ENCODE measurements around the gene AACS.
"Not testable (repeated sequence)": the region's sequence is repeated elsewhere in the genome, so short reads cannot be mapped to it uniquely, and the experiment has no call there.

Gene AACS

DNA sequence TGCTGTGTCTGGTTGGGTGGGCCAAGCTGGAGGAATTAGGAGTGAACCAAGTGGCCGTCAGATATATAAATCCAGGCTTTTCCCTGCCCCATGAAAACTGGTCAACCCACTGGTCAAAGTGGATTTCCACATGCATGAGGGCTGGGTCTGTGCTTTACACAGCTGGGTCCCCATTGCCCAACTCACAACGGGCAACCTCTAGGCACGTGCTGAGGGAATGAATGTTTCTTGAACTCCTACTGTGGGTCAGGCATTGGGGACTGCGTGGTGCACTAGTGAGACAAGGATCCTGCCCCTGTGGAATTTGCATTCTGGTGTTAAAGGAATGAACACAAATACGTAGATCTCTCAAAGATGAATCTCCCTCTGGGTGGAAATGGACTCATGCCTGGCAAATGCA is 7.5 kb upstream of the AACS start:
- Histone ChIP-seq H3K4me3 (ENCODE audit: low read depth in 1 of 2, low read length in 2 of 2) (no peak overlapping the region), H3K36me3 (ENCODE audit: control insufficient read depth in 1 of 2, insufficient read depth in 2 of 2, low read length in 2 of 2) (no peaks in the 10 kb centered on the region), H3K4me1 (ENCODE audit: control insufficient read depth in 1 of 2, insufficient read depth in 2 of 2, low read length in 2 of 2) (no peaks in the 10 kb centered on the region), H3K27me3 (ENCODE audit: low read depth, low read length) (no peaks in the 10 kb centered on the region), H3K27ac (ENCODE audit: low read length) (no peak overlapping the region), H3K9me3 (ENCODE audit: control insufficient read depth in 1 of 2, low read length in 2 of 2) (no peaks in the 10 kb centered on the region)

- Histone ChIP-seq H3K4me3 (ENCODE audit: low read depth in 1 of 2, low read length in 2 of 2) (no peak overlapping the region), H3K9me3 (ENCODE audit: control insufficient read depth in 1 of 2, low read length in 2 of 2) (no peaks in the 10 kb centered on the region), H3K4me1 (ENCODE audit: control insufficient read depth in 1 of 2, insufficient read depth in 2 of 2, low read length in 2 of 2) (peaks cover 0 to 11% of the 10 kb centered on the region in 2 donors), H3K27ac (ENCODE audit: low read length) (no peak overlapping the region), H3K36me3 (ENCODE audit: control insufficient read depth in 1 of 2, insufficient read depth in 2 of 2, low read length in 2 of 2) (no peaks in the 10 kb centered on the region), H3K27me3 (ENCODE audit: low read depth, low read length) (no peaks in the 10 kb centered on the region)
Observed at GRCh38 chr12:125061229-125061628, 4.0 kb upstream of the AACS start.

DNA sequence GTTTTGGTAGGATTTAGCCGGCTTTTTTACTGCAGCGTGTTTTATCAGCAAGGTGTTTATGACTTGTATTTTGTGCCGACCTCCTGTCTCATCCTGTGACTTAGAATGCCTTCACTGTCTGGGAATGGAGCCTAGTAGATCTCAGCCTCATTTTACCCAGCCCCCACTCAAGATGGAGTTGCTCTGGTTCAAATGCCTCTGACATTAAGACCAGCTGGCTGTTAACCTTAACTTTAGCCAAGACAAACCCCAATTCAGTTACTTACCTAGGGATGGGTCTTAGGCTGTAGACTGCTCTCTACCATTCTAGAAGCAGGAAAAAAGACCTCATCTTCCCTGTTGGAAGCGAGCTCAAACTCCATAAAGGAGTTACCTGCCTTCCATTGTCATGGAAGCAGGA is 1.7 kb upstream of the AACS start:
- H3K36me3 ChIP-seq (ENCODE audit: control insufficient read depth in 1 of 2, insufficient read depth in 2 of 2, low read length in 2 of 2); H3K27me3 ChIP-seq (ENCODE audit: low read depth, low read length); H3K9me3 ChIP-seq (ENCODE audit: control insufficient read depth in 1 of 2, low read length in 2 of 2); H3K4me3 ChIP-seq (ENCODE audit: low read depth in 1 of 2, low read length in 2 of 2); H3K27ac ChIP-seq (ENCODE audit: low read length): not testable (repeated sequence)
- peaks cover 3 to 13% of the 10 kb centered on the region in 2 donors for H3K4me1 ChIP-seq (ENCODE audit: control insufficient read depth in 1 of 2, insufficient read depth in 2 of 2, low read length in 2 of 2)

DNA sequence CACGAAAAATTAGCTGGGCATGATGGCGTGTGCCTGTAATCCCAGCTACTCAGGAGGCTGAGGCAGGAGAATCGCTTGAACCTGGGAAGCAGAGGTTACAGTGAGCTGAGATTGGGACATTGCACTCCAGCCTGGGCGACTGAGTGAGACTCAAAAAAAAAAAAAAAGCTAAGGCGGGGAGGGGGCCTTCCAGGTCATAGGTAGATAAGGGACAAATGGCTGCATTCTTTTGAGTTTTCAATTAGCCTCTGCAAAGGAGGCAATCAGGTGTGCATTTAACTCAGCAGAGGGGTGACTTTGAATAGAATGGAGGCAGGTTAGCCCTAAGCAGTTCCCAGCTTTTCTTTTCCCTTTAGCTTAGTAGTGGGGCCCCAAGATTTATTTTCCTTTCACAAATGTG is 743 bp upstream of the AACS start:
- no peaks in the 10 kb centered on the region for H3K9me3 ChIP-seq (ENCODE audit: control insufficient read depth in 1 of 2, low read length in 2 of 2)
- H3K4me3 ChIP-seq (ENCODE audit: low read depth in 1 of 2, low read length in 2 of 2): peak overlapping the region; percentile 81 to 87
- H3K36me3 ChIP-seq (ENCODE audit: control insufficient read depth in 1 of 2, insufficient read depth in 2 of 2, low read length in 2 of 2): no peaks in the 10 kb centered on the region
- H3K27ac ChIP-seq (ENCODE audit: low read length): no peak overlapping the region
- H3K27me3 ChIP-seq (ENCODE audit: low read depth, low read length): no peaks in the 10 kb centered on the region
- peaks cover 3 to 13% of the 10 kb centered on the region in 2 donors for H3K4me1 ChIP-seq (ENCODE audit: control insufficient read depth in 1 of 2, insufficient read depth in 2 of 2, low read length in 2 of 2)

- Histone ChIP-seq H3K27me3 (ENCODE audit: low read depth, low read length) (no peaks in the 10 kb centered on the region), H3K4me1 (ENCODE audit: control insufficient read depth in 1 of 2, insufficient read depth in 2 of 2, low read length in 2 of 2) (peaks cover 3 to 13% of the 10 kb centered on the region in 2 donors), H3K27ac (ENCODE audit: low read length) (no peak overlapping the region)
Observed at GRCh38 chr12:125065919-125066570, 810 bp downstream of the AACS start.

GRCh38 chr12:125068391-125068790 is 3.2 kb downstream of the AACS start:
- Histone ChIP-seq H3K27me3 (ENCODE audit: low read depth, low read length) (no peaks in the 10 kb centered on the region), H3K27ac (ENCODE audit: low read length) (no peak overlapping the region), H3K4me3 (ENCODE audit: low read depth in 1 of 2, low read length in 2 of 2) (no peak overlapping the region), H3K9me3 (ENCODE audit: control insufficient read depth in 1 of 2, low read length in 2 of 2) (no peaks in the 10 kb centered on the region), H3K36me3 (ENCODE audit: control insufficient read depth in 1 of 2, insufficient read depth in 2 of 2, low read length in 2 of 2) (no peaks in the 10 kb centered on the region), H3K4me1 (ENCODE audit: control insufficient read depth in 1 of 2, insufficient read depth in 2 of 2, low read length in 2 of 2) (peaks cover 3 to 13% of the 10 kb centered on the region in 2 donors)

More at GRCh38 chr12:125065919-125066570, 810 bp downstream of the AACS start:
- Histone ChIP-seq H3K36me3 (ENCODE audit: control insufficient read depth in 1 of 2, insufficient read depth in 2 of 2, low read length in 2 of 2) (no peaks in the 10 kb centered on the region), H3K9me3 (ENCODE audit: control insufficient read depth in 1 of 2, low read length in 2 of 2) (no peaks in the 10 kb centered on the region), H3K4me3 (ENCODE audit: low read depth in 1 of 2, low read length in 2 of 2) (peak overlapping the region; percentile 81 to 87)

- H3K27me3 ChIP-seq (ENCODE audit: low read depth, low read length): no peaks in the 10 kb centered on the region
- no peaks in the 10 kb centered on the region for H3K9me3 ChIP-seq (ENCODE audit: control insufficient read depth in 1 of 2, low read length in 2 of 2)
- peaks cover 3 to 11% of the 10 kb centered on the region in 2 donors for H3K4me1 ChIP-seq (ENCODE audit: control insufficient read depth in 1 of 2, insufficient read depth in 2 of 2, low read length in 2 of 2)
- H3K4me3 ChIP-seq (ENCODE audit: low read depth in 1 of 2, low read length in 2 of 2): no peak overlapping the region
- H3K27ac ChIP-seq (ENCODE audit: low read length): no peak overlapping the region
- H3K36me3 ChIP-seq (ENCODE audit: control insufficient read depth in 1 of 2, insufficient read depth in 2 of 2, low read length in 2 of 2): no peaks in the 10 kb centered on the region
Observed at GRCh38 chr12:125069616-125070015, 4.4 kb downstream of the AACS start.

DNA sequence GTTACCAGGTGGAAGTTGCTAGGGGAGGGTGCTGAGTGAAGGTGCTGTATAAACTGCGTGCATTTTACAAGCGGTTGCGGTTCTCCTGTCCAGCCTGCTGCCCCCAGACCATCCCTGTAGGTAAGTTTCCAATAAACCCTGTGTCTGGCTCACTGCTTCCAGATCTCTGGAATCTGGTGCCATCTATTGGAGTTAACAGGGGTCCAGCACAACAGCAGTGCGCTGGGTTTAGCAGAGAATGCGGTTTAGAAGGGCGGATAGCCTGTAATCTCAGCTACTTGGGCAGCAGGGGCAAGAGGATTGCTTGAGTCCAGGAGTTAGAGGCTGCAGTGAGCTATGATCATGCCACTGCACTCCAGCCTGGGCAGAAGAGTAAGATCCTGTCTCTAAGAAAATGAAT is 4.9 kb downstream of the AACS start:
- H3K27me3 ChIP-seq (ENCODE audit: low read depth, low read length): no peaks in the 10 kb centered on the region

DNA sequence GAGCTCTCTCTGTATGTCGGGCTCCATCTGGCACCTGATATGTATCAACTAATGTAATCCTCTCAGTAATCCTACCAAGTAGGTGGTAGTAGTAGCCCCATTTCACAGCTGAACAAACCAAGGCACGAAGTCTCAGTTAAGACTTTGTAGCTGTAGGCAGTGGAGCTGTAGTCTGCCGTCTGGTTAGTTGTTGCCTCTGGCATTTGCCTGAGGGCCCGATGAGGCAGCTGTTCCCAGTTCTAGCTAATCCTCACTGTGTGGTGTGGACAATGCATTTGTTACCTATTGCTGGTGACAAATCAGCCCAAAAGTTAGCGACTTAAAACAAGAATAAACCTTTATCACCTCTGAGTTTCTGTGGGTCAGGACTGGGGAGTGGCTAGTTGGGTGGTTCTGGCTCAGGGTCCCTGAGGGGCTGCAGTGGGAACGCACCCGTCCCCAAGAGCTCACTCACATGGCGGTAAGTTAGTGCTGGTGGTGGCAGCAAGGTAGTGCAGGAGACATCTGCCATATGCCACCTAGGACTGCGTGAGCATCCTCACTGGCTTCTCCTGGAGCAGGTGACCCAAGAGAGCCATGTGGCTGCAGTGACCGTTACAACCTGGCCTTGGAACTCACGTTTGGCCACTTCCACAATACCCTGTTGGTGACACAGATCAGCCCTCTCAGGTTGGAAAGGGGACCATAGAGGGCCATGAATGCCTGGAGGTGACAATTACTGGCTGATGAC is 5.6 kb downstream of the AACS start:
- Histone ChIP-seq H3K27me3 (ENCODE audit: low read depth, low read length) (no peaks in the 10 kb centered on the region), H3K4me3 (ENCODE audit: low read depth in 1 of 2, low read length in 2 of 2) (no peak overlapping the region), H3K36me3 (ENCODE audit: control insufficient read depth in 1 of 2, insufficient read depth in 2 of 2, low read length in 2 of 2) (peaks cover 0 to 3% of the 10 kb centered on the region in 2 donors), H3K27ac (ENCODE audit: low read length) (no peak overlapping the region), H3K9me3 (ENCODE audit: control insufficient read depth in 1 of 2, low read length in 2 of 2) (no peaks in the 10 kb centered on the region), H3K4me1 (ENCODE audit: control insufficient read depth in 1 of 2, insufficient read depth in 2 of 2, low read length in 2 of 2) (peaks cover 3 to 6% of the 10 kb centered on the region in 2 donors)

More for the DNA sequence above, 4.9 kb downstream of the AACS start:
- Histone ChIP-seq H3K36me3 (ENCODE audit: control insufficient read depth in 1 of 2, insufficient read depth in 2 of 2, low read length in 2 of 2) (no peaks in the 10 kb centered on the region), H3K9me3 (ENCODE audit: control insufficient read depth in 1 of 2, low read length in 2 of 2) (no peaks in the 10 kb centered on the region), H3K4me1 (ENCODE audit: control insufficient read depth in 1 of 2, insufficient read depth in 2 of 2, low read length in 2 of 2) (peaks cover 3 to 8% of the 10 kb centered on the region in 2 donors), H3K4me3 (ENCODE audit: low read depth in 1 of 2, low read length in 2 of 2) (no peak overlapping the region), H3K27ac (ENCODE audit: low read length) (no peak overlapping the region)

DNA sequence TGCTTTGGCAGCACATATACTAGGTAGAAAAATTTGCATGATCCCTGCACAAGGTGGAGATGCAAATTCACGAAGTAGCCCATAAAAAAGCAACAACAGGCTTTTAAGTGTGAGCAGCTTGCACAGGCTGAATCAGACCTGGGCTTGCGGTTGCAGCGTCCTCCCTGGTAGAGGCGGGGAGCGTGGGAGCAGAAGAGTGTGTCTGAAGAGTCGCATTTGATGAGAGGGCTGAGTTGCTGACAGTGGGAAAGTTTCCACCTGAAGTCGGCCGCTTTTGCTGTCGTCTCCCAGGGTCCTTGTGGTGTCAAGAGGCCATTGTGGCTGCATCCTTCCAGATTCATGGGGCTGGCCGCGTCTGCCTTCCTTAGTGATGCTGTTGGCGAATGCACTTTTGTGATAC is 6.2 kb downstream of the AACS start:
- no peaks in the 10 kb centered on the region for H3K27me3 ChIP-seq (ENCODE audit: low read depth, low read length)
- no peaks in the 10 kb centered on the region for H3K9me3 ChIP-seq (ENCODE audit: control insufficient read depth in 1 of 2, low read length in 2 of 2)
- H3K4me3 ChIP-seq (ENCODE audit: low read depth in 1 of 2, low read length in 2 of 2): no peak overlapping the region
- H3K27ac ChIP-seq (ENCODE audit: low read length): no peak overlapping the region
- peaks cover 0 to 3% of the 10 kb centered on the region in 2 donors for H3K4me1 ChIP-seq (ENCODE audit: control insufficient read depth in 1 of 2, insufficient read depth in 2 of 2, low read length in 2 of 2)
- H3K36me3 ChIP-seq (ENCODE audit: control insufficient read depth in 1 of 2, insufficient read depth in 2 of 2, low read length in 2 of 2): peaks cover 6 to 9% of the 10 kb centered on the region in 2 donors

DNA sequence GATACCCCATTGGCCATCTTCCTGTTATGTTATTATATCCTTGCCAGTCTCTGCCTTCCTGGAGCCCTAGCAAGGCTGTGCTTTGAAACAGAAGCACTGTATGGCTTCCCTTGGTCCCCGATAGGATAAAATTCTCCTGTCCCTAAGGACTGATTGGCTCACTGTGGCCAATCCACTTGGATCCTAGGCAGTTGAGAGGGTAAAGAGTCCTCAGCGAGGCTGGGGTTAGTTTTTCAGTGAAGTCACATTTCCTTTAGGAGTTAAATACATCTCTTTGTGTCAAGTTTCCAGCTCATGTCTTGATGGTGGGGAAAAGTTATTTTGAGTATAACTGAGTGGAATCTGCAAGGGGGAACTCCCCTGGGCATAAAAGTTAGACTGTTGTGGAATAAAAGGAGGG is 7.3 kb downstream of the AACS start:
- Histone ChIP-seq H3K27ac (ENCODE audit: low read length) (no peak overlapping the region), H3K9me3 (ENCODE audit: control insufficient read depth in 1 of 2, low read length in 2 of 2) (no peaks in the 10 kb centered on the region), H3K27me3 (ENCODE audit: low read depth, low read length) (no peaks in the 10 kb centered on the region), H3K36me3 (ENCODE audit: control insufficient read depth in 1 of 2, insufficient read depth in 2 of 2, low read length in 2 of 2) (peaks cover 10 to 14% of the 10 kb centered on the region in 2 donors), H3K4me3 (ENCODE audit: low read depth in 1 of 2, low read length in 2 of 2) (no peak overlapping the region), H3K4me1 (ENCODE audit: control insufficient read depth in 1 of 2, insufficient read depth in 2 of 2, low read length in 2 of 2) (no peaks in the 10 kb centered on the region)
